A673 (cell line): ENCODE measurements around the gene KIF12. TPM values are rescaled to one million over a fixed set of nuclear protein-coding genes. Genes with fewer than 3 reads are reported as not detected.

ENCODE experiments used
- BruUV-seq: library from RNA; stranded (reverse); fragments of 400-500 nt; replicated peaks from 2 replicates; lab custom pipeline; 2021; lab: Mats Ljungman, UMichigan
- CTCF ChIA-PET: fragments of 300-600 bp; sonication (Branson Sonifier 250); formaldehyde crosslinking; loops from one replicate; lab custom pipeline; 2022; ENCODE audit warnings: antibody characterized with exemption; lab: Charles Lee
- POLR2A ChIA-PET: fragments of 300-600 bp; sonication (Branson Sonifier 250); formaldehyde crosslinking; loops from one replicate; lab custom pipeline; 2022; ENCODE audit warnings: antibody characterized with exemption; ENCODE audit not compliant: low non-redundant PET; lab: Charles Lee
- DNase-seq: peaks from one replicate; pipeline ENCODE4 v3.0.0-alpha.2; 2015; ENCODE audit warnings: low spot score
- H3K27ac ChIP-seq: fragments of 200-600 bp; sonication (generic); 2 replicates; pipeline ENCODE4 v1.5.1; 2016; ENCODE audit warnings: mixed run types, low read depth, mild to moderate bottlenecking, mixed read lengths, antibody characterized with exemption, low read length; ENCODE audit not compliant: poor library complexity, severe bottlenecking
- H3K27me3 ChIP-seq: fragments of 200-600 bp; sonication (generic); replicated peaks from 2 replicates; pipeline ENCODE4 v1.6.1; 2017; ENCODE audit warnings: mixed run types, low read depth, mild to moderate bottlenecking, mixed read lengths, antibody characterized with exemption, low read length; ENCODE audit not compliant: insufficient read depth, poor library complexity
- H3K36me3 ChIP-seq: fragments of 200-600 bp; sonication (generic); 2 replicates; pipeline ENCODE4 v1.6.1; 2016; ENCODE audit warnings: mixed run types, mild to moderate bottlenecking, mixed read lengths, antibody characterized with exemption, low read length; ENCODE audit not compliant: insufficient read depth, poor library complexity, severe bottlenecking
- H3K4me1 ChIP-seq: fragments of 200-600 bp; sonication (generic); 2 replicates; pipeline ENCODE4 v1.6.1; 2017; ENCODE audit warnings: mixed run types, mild to moderate bottlenecking, mixed read lengths, antibody characterized with exemption, low read length; ENCODE audit not compliant: insufficient read depth, poor library complexity, severe bottlenecking
- H3K4me3 ChIP-seq: fragments of 200-600 bp; sonication (generic); 2 replicates; pipeline ENCODE4 v1.5.1; 2016; ENCODE audit warnings: low read depth, mixed run types, mild to moderate bottlenecking, mixed read lengths, low read length; ENCODE audit not compliant: poor library complexity, severe bottlenecking
- H3K9me3 ChIP-seq: fragments of 200-600 bp; sonication (generic); 2 replicates; pipeline ENCODE4 v1.6.1; 2016; ENCODE audit warnings: mixed run types, low read depth, mild to moderate bottlenecking, mixed read lengths, antibody characterized with exemption, low read length; ENCODE audit not compliant: poor library complexity, severe bottlenecking
- CTCF ChIP-seq: fragments of 300-800, 200-600 bp; sonication (generic); conservative IDR thresholded peaks from 2 replicates; pipeline ENCODE4 v1.5.1; 2017; ENCODE audit warnings: low read depth, mild to moderate bottlenecking, antibody characterized with exemption, low read length, moderate library complexity, mixed read lengths
- EZH2 ChIP-seq: fragments of 200-600 bp; sonication (generic); IDR thresholded peaks from 2 replicates; pipeline ENCODE4 v1.6.1; 2017; ENCODE audit warnings: borderline replicate concordance, low read depth, mild to moderate bottlenecking, mixed read lengths, antibody characterized with exemption, low read length; ENCODE audit not compliant: poor library complexity, severe bottlenecking
- intact Hi-C: fragments of 100-400 bp; cut with micrococcal nuclease; formaldehyde crosslinking; loops from one replicate; pipeline ENCODE4 v1.10.0; 2022; ENCODE audit not compliant: unreplicated experiment
- total RNA-seq: library from RNA; stranded (reverse); gene quantifications from 2 replicates; pipeline ENCODE4 v1.2.3, GENCODE V29; 2021

The KIF12 gene
- total RNA-seq, 1 experiment from 2014 or later = not detected

- no peaks in the 10 kb centered on the region for H3K9me3 ChIP-seq
- H3K27me3 ChIP-seq = no peaks in the 10 kb centered on the region
- ChIA-PET POLR2A (no interaction called here), CTCF (no interaction called here)
- no peak for DNase-seq
- TF ChIP-seq EZH2 (no peak), CTCF (no peak)
- no peak overlapping the region for H3K4me3 ChIP-seq
- intact Hi-C loops = no loop called here
- no peaks in the 10 kb centered on the region for H3K36me3 ChIP-seq
- no peak overlapping the region for H3K27ac ChIP-seq
- H3K4me1 ChIP-seq = no peaks in the 10 kb centered on the region
- no TSS peak for BruUV-seq
These were observed 22.4 kb upstream of the KIF12 start for GRCh38 chr9:114121227-114122135.

- no peak for DNase-seq
These were observed 21.3 kb upstream of the KIF12 start for GRCh38 chr9:114120192-114121014.

More at GRCh38 chr9:114120192-114121014, 21.3 kb upstream of the KIF12 start:
- ChIA-PET POLR2A (no interaction called here), CTCF (no interaction called here)
- H3K36me3 ChIP-seq = no peaks in the 10 kb centered on the region
- H3K27me3 ChIP-seq = no peaks in the 10 kb centered on the region
- TF ChIP-seq EZH2 (no peak), CTCF (no peak)
- H3K27ac ChIP-seq = no peak overlapping the region
- no TSS peak for BruUV-seq
- no peaks in the 10 kb centered on the region for H3K4me1 ChIP-seq
- intact Hi-C loops = no loop called here
- H3K4me3 ChIP-seq = no peak overlapping the region
- no peaks in the 10 kb centered on the region for H3K9me3 ChIP-seq
